Endometrial microvascular endothelial cells (primary cell): Measurements from ENCODE around the gene LAMA1. TPM values are rescaled to one million over a fixed set of nuclear protein-coding genes. Genes with fewer than 3 reads are reported as not detected.
"Not testable (repeated sequence)": the region's sequence is repeated elsewhere in the genome, so short reads cannot be mapped to it uniquely, and the experiment has no call there.

Experiments
- in situ Hi-C: cut with HindIII; loops from 2 replicates; pipeline ENCODE4 v1.10.0; 2017; ENCODE audit warnings: low sequenced_read_pairs, low pct_unique_long_range_greater_than_20kb; ENCODE audit errors: inconsistent ontology term
- total RNA-seq: library from RNA; depleted of rRNA; stranded (reverse); fragments of >200 nt; gene quantifications from one replicate; pipeline ENCODE4 v1.2.3, GENCODE V29; 2015; ENCODE audit errors: inconsistent ontology term

The LAMA1 gene, protein sequence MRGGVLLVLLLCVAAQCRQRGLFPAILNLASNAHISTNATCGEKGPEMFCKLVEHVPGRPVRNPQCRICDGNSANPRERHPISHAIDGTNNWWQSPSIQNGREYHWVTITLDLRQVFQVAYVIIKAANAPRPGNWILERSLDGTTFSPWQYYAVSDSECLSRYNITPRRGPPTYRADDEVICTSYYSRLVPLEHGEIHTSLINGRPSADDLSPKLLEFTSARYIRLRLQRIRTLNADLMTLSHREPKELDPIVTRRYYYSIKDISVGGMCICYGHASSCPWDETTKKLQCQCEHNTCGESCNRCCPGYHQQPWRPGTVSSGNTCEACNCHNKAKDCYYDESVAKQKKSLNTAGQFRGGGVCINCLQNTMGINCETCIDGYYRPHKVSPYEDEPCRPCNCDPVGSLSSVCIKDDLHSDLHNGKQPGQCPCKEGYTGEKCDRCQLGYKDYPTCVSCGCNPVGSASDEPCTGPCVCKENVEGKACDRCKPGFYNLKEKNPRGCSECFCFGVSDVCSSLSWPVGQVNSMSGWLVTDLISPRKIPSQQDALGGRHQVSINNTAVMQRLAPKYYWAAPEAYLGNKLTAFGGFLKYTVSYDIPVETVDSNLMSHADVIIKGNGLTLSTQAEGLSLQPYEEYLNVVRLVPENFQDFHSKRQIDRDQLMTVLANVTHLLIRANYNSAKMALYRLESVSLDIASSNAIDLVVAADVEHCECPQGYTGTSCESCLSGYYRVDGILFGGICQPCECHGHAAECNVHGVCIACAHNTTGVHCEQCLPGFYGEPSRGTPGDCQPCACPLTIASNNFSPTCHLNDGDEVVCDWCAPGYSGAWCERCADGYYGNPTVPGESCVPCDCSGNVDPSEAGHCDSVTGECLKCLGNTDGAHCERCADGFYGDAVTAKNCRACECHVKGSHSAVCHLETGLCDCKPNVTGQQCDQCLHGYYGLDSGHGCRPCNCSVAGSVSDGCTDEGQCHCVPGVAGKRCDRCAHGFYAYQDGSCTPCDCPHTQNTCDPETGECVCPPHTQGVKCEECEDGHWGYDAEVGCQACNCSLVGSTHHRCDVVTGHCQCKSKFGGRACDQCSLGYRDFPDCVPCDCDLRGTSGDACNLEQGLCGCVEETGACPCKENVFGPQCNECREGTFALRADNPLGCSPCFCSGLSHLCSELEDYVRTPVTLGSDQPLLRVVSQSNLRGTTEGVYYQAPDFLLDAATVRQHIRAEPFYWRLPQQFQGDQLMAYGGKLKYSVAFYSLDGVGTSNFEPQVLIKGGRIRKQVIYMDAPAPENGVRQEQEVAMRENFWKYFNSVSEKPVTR (N-terminal part only)
- total RNA-seq = 0.19 TPM

DNA sequence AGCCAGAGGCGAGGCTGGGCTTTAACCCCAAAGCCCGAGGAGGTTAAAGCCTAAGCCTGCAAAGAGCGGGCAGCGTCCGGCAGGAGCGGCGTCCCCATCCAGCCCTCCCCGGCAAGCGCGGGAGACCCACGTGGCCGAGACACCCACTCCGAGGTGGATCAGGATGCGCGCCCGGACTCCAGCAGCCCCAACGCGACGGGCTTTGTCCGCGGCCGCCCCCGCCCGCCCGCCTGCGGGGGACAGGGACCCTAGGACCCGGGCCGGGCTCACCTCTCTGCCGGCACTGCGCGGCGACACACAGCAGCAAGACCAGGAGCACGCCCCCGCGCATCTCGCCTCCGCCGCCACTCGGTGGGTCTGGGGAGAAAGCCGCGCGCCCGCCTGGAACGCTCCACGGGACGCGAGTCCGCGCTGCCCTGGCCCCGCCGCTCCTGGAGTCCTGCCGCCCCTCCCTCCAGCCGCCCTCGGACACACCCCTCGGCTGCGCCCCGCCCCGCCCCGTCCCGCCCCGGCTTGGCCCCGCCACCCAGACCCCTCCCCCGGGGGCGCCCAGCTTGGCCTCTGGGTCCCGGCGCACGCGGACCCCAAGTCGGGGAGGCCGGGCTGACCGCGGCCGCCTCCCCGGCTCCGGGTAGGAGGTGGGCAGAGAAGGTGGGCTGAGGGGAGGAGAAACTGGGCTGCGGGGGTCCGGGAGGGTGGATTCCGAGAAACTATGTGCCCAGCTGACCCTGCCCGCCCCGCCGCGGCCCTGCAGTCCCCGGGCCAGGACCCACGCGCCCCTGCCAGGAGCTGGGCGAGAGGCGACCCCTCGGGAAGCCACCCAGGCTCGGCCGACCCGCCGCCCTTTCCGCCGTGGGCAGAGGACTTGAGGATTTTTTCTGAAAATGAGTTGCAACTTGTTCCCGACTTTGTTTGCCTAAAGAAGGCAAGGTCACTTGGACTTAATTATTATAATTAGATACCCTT, at the start of gene LAMA1:
TSS of gene LAMA1 (minus strand) at position 408 of the 966 bp plus-strand sequence. CDS start at position 331, 77 bp downstream.
- in situ Hi-C loops = no loop called here

DNA sequence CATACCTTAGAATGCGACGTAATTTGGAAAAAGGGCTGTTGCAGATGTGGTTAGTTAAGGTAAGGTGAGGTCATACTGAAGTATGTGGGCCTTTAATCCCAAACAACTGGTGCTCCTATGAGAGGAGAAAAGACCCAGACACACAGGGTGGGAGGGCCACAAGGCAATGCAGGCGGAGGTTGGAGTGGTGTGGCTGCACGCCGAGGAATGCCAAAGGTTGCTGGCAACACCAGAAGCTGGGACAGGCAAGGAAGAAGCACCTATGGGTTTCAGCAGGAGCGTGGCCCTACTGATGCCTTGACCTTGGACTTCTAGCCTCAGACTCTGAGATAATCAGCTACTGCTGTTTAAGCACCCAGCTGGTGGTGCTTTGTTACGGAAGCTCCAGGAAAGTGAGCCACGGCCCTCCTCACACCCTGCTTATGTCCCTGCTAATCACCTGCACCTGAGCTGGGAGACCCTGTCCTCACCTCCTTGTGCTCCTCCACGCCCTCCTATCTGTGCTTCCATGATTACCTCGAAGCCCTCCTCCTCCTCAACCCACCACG, 48.3 kb upstream of the LAMA1 start:
- in situ Hi-C loops = no loop called here

GRCh38 chr18:7164323-7165004, 46.9 kb upstream of the LAMA1 start:
- in situ Hi-C loops = no loop called here

- in situ Hi-C loops = no loop called here
Observed at GRCh38 chr18:7158216-7158615, 40.6 kb upstream of the LAMA1 start.

DNA sequence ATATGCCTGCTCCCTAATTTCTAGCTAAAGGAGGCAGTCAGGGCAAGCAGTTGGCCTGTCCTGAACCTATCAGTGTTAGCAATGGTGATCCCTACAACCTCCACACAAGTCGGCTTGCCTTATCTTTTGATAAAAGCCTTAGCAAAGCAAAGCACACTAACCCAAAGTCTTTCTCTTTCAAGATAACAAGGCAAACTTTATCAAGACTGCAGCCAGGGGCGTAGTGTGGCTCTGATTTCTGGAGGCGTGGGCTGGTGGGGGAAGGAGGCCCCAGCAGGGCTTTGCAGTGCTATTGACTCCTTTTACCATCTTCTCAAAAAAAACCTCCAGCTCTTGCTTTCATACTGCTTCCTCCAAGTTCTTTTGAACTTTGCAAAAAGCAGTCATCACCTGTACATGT, 40.2 kb upstream of the LAMA1 start:
- in situ Hi-C loops = no loop called here

GRCh38 chr18:7155887-7156286, 38.3 kb upstream of the LAMA1 start:
- in situ Hi-C loops = no loop called here

- in situ Hi-C loops = no loop called here
Observed at GRCh38 chr18:7155092-7155491, 37.5 kb upstream of the LAMA1 start.

DNA sequence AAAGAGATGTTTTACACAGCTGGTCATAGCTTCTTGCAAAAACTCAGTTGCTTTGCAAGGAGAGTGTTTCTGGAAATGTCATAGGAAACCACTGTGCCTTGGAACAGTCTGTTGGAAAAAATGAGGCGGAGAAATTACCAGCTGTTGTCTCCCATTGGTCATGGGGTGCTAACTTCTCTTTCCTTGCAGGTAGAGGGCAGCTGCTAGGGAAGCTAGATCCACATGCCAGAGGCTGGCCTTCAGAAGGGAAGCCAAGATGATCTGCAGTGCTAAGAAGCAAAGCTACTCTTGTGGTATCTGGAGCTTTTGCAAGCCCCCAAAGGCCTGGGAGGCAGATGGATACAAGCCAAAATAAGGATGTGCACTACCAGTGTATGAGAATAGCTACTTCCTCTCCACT, 34.8 kb upstream of the LAMA1 start:
- in situ Hi-C loops = no loop called here

DNA sequence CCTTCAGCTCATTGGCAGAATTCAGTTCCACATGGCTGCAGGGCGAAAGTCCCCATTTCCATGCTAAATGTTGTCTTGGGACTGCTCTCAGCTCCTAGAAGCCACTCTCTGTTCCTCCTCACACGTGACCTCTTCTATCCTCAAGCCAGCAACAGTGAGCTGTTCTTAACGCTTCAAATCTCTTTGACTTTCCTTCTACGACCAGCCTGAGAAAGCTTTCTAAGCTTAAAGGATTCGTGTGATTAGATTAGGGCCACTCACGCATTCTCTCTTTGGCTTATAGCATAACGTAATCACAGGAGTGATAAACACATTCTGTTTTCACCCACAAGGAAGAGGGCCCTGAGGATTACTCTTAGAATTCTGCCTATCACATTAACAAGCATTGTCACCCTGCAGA, 29.8 kb upstream of the LAMA1 start:
- in situ Hi-C loops = no loop called here

GRCh38 chr18:7146067-7146466, 28.5 kb upstream of the LAMA1 start:
- in situ Hi-C loops = no loop called here

DNA sequence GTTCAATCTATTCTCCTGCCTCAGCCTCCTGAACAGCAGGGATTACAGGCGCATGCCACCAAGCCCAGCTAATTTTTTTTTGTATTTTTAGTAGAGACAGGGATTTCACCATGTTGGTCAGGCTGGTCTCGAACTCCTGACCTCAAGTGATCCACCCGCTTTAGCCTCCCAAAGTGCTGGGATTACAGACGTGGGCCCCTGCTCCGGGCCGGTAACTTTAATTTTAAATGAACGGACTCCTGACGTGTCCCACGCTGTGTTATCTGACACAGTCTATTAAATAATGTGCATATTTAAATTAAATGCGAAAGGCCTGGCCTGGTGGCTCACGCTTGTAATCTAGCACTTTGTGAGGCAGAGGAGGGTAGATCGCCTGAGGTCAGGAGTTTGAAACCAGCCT, 27.3 kb upstream of the LAMA1 start:
- in situ Hi-C loops = not testable (repeated sequence)

DNA sequence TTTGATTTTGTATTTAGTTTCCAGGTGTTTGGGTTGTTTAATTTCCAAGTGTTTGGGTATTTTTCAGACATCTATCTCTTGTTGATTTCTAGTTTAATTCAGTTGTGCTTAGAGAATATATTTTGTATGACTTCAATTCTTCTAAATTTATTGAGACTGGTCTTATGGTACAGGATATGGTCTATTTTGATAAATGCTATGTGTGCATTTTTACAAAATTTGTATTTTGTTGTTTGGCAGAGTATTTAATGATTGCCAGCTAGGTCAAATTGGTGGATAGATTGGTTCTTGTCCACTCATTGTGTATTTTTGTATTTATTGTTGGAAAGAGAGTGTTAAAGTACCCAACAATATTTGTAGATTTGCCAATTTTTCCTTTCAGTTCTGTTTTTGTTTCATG, 23.7 kb upstream of the LAMA1 start:
- in situ Hi-C loops = no loop called here

GRCh38 chr18:7139409-7139808, 21.8 kb upstream of the LAMA1 start:
- in situ Hi-C loops = no loop called here

DNA sequence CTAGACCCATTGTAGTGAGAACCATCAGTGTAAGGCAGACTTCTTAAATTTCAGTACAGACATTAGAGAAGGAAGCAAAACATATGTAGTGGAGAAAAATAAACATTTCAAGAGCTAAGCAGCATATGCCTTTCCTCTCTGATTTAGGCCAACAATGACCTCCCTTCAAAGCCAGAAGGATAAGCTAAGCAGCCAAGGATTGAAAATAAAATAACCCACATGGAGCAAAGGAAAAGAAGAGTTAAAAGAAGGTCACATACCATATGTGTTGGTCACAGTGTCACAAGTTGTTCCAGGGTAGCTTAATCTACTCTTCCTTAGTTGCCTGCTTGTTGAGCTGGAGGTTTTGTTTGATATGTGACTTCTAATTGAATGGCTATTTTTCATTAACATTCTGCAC, 15.6 kb upstream of the LAMA1 start:
- in situ Hi-C loops = no loop called here

GRCh38 chr18:7132356-7133150, 15.0 kb upstream of the LAMA1 start:
- in situ Hi-C loops = no loop called here

DNA sequence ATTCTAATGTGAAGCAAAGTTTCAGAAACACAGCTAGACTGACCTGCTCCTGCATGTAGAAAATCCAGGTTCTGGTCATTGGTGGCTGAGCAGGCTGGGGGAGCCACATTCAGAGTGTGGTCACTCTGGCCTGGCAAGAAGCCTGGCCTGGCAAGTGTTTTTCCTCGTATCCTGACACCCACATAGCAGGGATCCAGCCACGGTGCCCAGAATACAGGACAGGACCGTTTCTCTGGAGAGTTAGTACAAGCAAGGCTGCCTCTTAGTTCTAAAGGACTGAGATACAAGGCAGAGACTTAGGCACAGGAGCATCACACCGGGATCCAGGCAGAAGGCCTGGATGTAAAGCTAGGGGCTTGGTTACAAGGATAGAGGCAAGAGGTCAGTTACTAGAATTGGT, 4.8 kb upstream of the LAMA1 start:
- in situ Hi-C loops = no loop called here
